K562 (cell line): ENCODE measurements around the gene THADA. TPM values are rescaled to one million over a fixed set of nuclear protein-coding genes. Genes with fewer than 3 reads are reported as not detected.
A peak's percentile ranks its signal among the peaks of the same experiment; 100 is the strongest.

ENCODE experiments used
- ATF1 ChIP-seq, 2 experiments: fragments of 450-650 bp in 1 of 2; IDR thresholded peaks; 2 replicates each; pipeline ENCODE4 v1.6.1; 2016; ENCODE audit warnings: missing compliant biosample characterization in 1 of 2, missing genetic modification characterization in 1 of 2
- BACH1 ChIP-seq: fragments of 200-800 bp; sonication (Bioruptor generic); IDR thresholded peaks from 2 replicates; pipeline ENCODE4 v1.6.1; 2016; ENCODE audit warnings: missing genetic modification characterization, missing compliant biosample characterization
- COPS2 ChIP-seq: fragments of 450-650 bp; conservative IDR thresholded peaks from 2 replicates; pipeline ENCODE4 v1.6.1; 2016; ENCODE audit warnings: mild to moderate bottlenecking, moderate library complexity
- CTCF ChIP-seq, 3 experiments: IDR thresholded peaks in 2 of 3; conservative IDR thresholded peaks in 1 of 3; 2 replicates each; pipeline ENCODE4 v1.5.1; 2011 to 2012; ENCODE audit warnings: low read length in 3 of 3, mild to moderate bottlenecking in 3 of 3, control low read depth in 2 of 3, improper control_type of control experiment in 1 of 3, inconsistent platforms in 1 of 3, low read depth in 1 of 3, mixed read lengths in 1 of 3, moderate library complexity in 1 of 3; ENCODE audit not compliant: insufficient read depth in 2 of 3
- DEAF1 ChIP-seq: fragments of 450-650 bp; formaldehyde crosslinking; IDR thresholded peaks from 2 replicates; pipeline ENCODE4 v1.4.0; 2020; ENCODE audit warnings: mild to moderate bottlenecking, moderate library complexity
- NR2F6 ChIP-seq: fragments of 450-650 bp; formaldehyde crosslinking; IDR thresholded peaks from 2 replicates; pipeline ENCODE4 v1.4.0; 2020; ENCODE audit warnings: mild to moderate bottlenecking
- PCBP1 ChIP-seq: fragments of 200-400 bp; formaldehyde crosslinking; IDR thresholded peaks from 2 replicates; pipeline ENCODE4 v1.6.1; 2018; ENCODE audit warnings: mild to moderate bottlenecking, low read depth, low read length; ENCODE audit not compliant: poor library complexity, severe bottlenecking
- PHTF2 ChIP-seq: fragments of 250-450 bp; sonication (Bioruptor Pico); IDR thresholded peaks from 2 replicates; pipeline ENCODE4 v1.5.0; 2021; ENCODE audit warnings: mild to moderate bottlenecking
- POLR2H ChIP-seq: IDR thresholded peaks from 2 replicates; pipeline ENCODE4 v1.6.1; 2016; ENCODE audit warnings: missing genetic modification characterization, low read depth, mild to moderate bottlenecking, control low read depth, missing compliant biosample characterization, moderate library complexity
- TAF7 ChIP-seq: fragments of 450-650 bp; IDR thresholded peaks from 2 replicates; pipeline ENCODE4 v1.6.1; 2016; ENCODE audit warnings: missing genetic modification characterization, missing compliant biosample characterization
- ZBTB34 ChIP-seq: fragments of 250-450 bp; sonication (Bioruptor Pico); IDR thresholded peaks from 2 replicates; pipeline ENCODE4 v1.8.0; 2021; ENCODE audit warnings: mild to moderate bottlenecking, moderate library complexity
- ZNF143 ChIP-seq: sonication (generic); formaldehyde crosslinking; IDR thresholded peaks from 2 replicates; pipeline ENCODE4 v1.9.0; 2022; ENCODE audit warnings: mild to moderate bottlenecking, missing genetic modification reagents
- ZNF165 ChIP-seq: fragments of 250-450 bp; sonication (Bioruptor Pico); IDR thresholded peaks from 2 replicates; pipeline ENCODE4 v1.4.0; 2020; ENCODE audit warnings: borderline replicate concordance
- ZNF561 ChIP-seq: fragments of 450-650 bp; formaldehyde crosslinking; conservative IDR thresholded peaks from 2 replicates; pipeline ENCODE4 v1.4.0; 2020; ENCODE audit warnings: mild to moderate bottlenecking, moderate library complexity
- polyA plus RNA-seq, 8 experiments: library from polyadenylated mRNA; depleted of rRNA in 4 of 8; stranded (reverse) in 5 of 8; unstranded in 3 of 8; fragments of >200 nt; fragmentation: Nextera tagmentation in 2 of 8; fragmentation: Illumina TruSeq in 1 of 8; extraction: Ambion mirVana in 2 of 8; extraction: Trizol in 1 of 8; gene quantifications; 2 replicates each; pipeline versions ENCODE4 v1.2.1 to v1.2.3, GENCODE V29; 2011 to 2014; ENCODE audit warnings: inconsistent platforms in 1 of 8, missing spikeins in 1 of 8
- total RNA-seq, 7 experiments: library from RNA; depleted of rRNA in 6 of 7; stranded (reverse); fragments of >200 nt in 6 of 7; fragmentation: Illumina TruSeq in 2 of 7; extraction: Trizol in 2 of 7; gene quantifications; 2 replicates each; pipeline versions ENCODE4 v1.2.1 to v1.2.3, GENCODE V29; 2011 to 2021; ENCODE audit warnings: low replicate concordance in 1 of 7
- TF ChIP-seq, protein P1 (sequence below): IDR thresholded peaks from 2 replicates; pipeline ENCODE4 v1.6.1; 2012; ENCODE audit warnings: low read depth, low read length, improper control_type of control experiment, borderline replicate concordance
- TF ChIP-seq, protein P2 (sequence below): fragments of 200-800 bp; sonication (Bioruptor generic); IDR thresholded peaks from 2 replicates; pipeline ENCODE4 v1.6.1; 2017; ENCODE audit warnings: missing genetic modification characterization, missing compliant biosample characterization
- TF ChIP-seq, protein P3 (sequence below): fragments of 250-450 bp; sonication (Bioruptor Pico); IDR thresholded peaks from 2 replicates; pipeline ENCODE4 v1.4.0; 2020; ENCODE audit warnings: borderline replicate concordance

THADA gene
- total and polyA plus RNA-seq, 9 of the 15 experiments (the other 6 are each of a cell fraction or from before 2014, with no cell fraction given), result 17.8 to 34.7 (median 31.9) TPM

DNA sequence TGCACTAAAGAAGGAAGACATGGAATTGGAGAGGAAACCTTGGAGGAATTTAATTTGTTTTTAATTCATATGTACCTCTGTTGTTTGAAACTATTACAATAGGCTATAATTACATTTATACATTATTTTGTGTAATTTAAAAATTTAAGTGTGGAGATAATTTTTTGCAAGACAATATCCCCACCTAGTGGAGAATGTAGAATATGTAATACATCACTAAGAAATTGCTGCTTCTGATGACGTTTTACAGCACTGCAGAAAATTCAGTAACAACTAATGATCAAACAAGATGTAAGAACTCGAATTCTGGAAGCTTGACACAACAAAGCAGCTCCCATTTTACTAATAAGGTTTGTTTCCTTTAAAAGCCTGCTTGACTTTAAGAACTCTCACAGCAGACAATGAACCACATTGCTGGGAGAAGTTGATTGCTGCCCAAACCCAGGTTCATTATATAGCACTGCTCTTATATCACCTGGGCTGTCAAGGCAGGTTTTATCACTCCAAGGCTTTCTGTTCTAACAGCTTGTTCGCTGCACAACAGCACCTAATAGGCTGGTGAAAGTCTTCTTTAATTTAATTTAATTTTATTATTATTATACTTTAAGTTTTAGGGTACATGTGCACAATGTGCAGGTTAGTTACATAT, 53.4 kb downstream of the THADA start (continued):
- TF ChIP-seq CTCF (IDR thresholded peaks at IDR 0.05 in 2 of 3, conservative IDR thresholded peaks at IDR 0.05 in 1 of 3; ENCODE audit: insufficient read depth in 2 of 3, low read depth in 1 of 3, low read length in 3 of 3) (peak in 2 of 3 experiments; percentile 36 to 72; a peak in 4 of 6 replicates), NR2F6 (CRISPR knock-in tag) (no peak), POLR2H (tag) (peak; percentile 40; the same call in 1 of the 2 replicates), ATF1 (CRISPR knock-in tag; IDR thresholded peaks at IDR 0.05) (no peak), ATF1 (tag; IDR thresholded peaks at IDR 0.05) (peak; percentile 73), COPS2 (no peak), ZBTB34 (no peak), PCBP1 (no peak), TAF7 (tag) (no peak), ZNF165 (CRISPR knock-in tag) (no peak), PHTF2 (CRISPR knock-in tag) (no peak), DEAF1 (CRISPR knock-in tag) (peak; percentile 39; the same call in 1 of the 2 replicates), ZNF561 (CRISPR knock-in tag) (no peak), ZNF143 (no peak), BACH1 (tag) (peak; percentile 80)
- TF ChIP-seq, protein P1, sequence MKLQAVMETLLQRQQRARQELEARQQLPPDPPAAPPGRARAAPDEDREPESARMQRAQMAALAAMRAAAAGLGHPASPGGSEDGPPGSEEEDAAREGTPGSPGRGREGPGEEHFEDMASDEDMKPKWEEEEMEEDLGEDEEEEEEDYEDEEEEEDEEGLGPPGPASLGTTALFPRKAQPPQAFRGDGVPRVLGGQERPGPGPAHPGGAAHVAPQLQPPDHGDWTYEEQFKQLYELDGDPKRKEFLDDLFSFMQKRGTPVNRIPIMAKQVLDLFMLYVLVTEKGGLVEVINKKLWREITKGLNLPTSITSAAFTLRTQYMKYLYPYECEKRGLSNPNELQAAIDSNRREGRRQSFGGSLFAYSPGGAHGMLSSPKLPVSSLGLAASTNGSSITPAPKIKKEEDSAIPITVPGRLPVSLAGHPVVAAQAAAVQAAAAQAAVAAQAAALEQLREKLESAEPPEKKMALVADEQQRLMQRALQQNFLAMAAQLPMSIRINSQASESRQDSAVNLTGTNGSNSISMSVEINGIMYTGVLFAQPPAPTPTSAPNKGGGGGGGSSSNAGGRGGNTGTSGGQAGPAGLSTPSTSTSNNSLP, result 0 out of 2 replicates have a peak, but pooled peaks have one; percentile 63
- TF ChIP-seq, protein P2, sequence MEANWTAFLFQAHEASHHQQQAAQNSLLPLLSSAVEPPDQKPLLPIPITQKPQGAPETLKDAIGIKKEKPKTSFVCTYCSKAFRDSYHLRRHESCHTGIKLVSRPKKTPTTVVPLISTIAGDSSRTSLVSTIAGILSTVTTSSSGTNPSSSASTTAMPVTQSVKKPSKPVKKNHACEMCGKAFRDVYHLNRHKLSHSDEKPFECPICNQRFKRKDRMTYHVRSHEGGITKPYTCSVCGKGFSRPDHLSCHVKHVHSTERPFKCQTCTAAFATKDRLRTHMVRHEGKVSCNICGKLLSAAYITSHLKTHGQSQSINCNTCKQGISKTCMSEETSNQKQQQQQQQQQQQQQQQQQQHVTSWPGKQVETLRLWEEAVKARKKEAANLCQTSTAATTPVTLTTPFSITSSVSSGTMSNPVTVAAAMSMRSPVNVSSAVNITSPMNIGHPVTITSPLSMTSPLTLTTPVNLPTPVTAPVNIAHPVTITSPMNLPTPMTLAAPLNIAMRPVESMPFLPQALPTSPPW, result no peak
- TF ChIP-seq, protein P3, sequence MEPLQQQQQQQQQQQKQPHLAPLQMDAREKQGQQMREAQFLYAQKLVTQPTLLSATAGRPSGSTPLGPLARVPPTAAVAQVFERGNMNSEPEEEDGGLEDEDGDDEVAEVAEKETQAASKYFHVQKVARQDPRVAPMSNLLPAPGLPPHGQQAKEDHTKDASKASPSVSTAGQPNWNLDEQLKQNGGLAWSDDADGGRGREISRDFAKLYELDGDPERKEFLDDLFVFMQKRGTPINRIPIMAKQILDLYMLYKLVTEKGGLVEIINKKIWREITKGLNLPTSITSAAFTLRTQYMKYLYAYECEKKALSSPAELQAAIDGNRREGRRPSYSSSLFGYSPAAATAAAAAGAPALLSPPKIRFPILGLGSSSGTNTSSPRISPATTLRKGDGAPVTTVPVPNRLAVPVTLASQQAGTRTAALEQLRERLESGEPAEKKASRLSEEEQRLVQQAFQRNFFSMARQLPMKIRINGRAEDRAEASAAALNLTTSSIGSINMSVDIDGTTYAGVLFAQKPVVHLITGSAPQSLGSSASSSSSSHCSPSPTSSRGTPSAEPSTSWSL (CRISPR knock-in tag), result no peak
